NCI-H1694 (cell line): ENCODE measurements around the gene GALNT2.

Experiments
- DNase-seq: peaks from one replicate; lab custom pipeline; 2025; lab: John Stamatoyannopoulos, UW

Gene GALNT2

GRCh38 chr1:230278871-230279582, 212.0 kb downstream of the GALNT2 start:
- no peak for DNase-seq

- no peak for DNase-seq
Observed at GRCh38 chr1:230279583-230279945, 212.5 kb downstream of the GALNT2 start.

GRCh38 chr1:230280054-230280795, 213.2 kb downstream of the GALNT2 start:
- DNase-seq, result no peak

- no peak for DNase-seq
Observed at GRCh38 chr1:230280906-230281413, 213.9 kb downstream of the GALNT2 start.

- DNase-seq, result no peak
Observed at GRCh38 chr1:230281556-230281955, 214.5 kb downstream of the GALNT2 start.

GRCh38 chr1:230282157-230282556, 215.1 kb downstream of the GALNT2 start:
- DNase-seq, result no peak

- DNase-seq, result no peak
Observed at GRCh38 chr1:230283678-230284077, 216.6 kb downstream of the GALNT2 start.

GRCh38 chr1:230284891-230285290, 217.9 kb downstream of the GALNT2 start:
- no peak for DNase-seq

GRCh38 chr1:230285351-230285750, 218.3 kb downstream of the GALNT2 start:
- DNase-seq, result no peak

- DNase-seq, result no peak
Observed at GRCh38 chr1:230286166-230286889, 219.3 kb downstream of the GALNT2 start.

GRCh38 chr1:230286890-230287269, 219.8 kb downstream of the GALNT2 start:
- no peak for DNase-seq

GRCh38 chr1:230287674-230288315, 220.8 kb downstream of the GALNT2 start:
- no peak for DNase-seq

GRCh38 chr1:230288641-230289349, 221.8 kb downstream of the GALNT2 start:
- no peak for DNase-seq

- DNase-seq, result no peak
Observed at GRCh38 chr1:230289350-230289644, 222.3 kb downstream of the GALNT2 start.

- no peak for DNase-seq
Observed at GRCh38 chr1:230291731-230292620, 224.9 kb downstream of the GALNT2 start.

GRCh38 chr1:230292689-230293389, 225.8 kb downstream of the GALNT2 start:
- DNase-seq, result peak; percentile 90

GRCh38 chr1:230293390-230293700, 226.3 kb downstream of the GALNT2 start:
- peak; percentile 88 for DNase-seq

GRCh38 chr1:230295367-230295766, 228.3 kb downstream of the GALNT2 start:
- DNase-seq, result no peak

- no peak for DNase-seq
Observed at GRCh38 chr1:230299191-230300006, 232.4 kb downstream of the GALNT2 start.
